Gastroesophageal sphincter (tissue), 3 donors: ENCODE results near the gene ENOX1.

ENCODE experiments used
- CTCF ChIP-seq, 4 experiments: fragments of 200-600 bp in 2 of 4; fragments of 450-650 bp in 2 of 4; sonication (generic) in 1 of 4; IDR thresholded peaks; one replicate each; pipeline ENCODE4 v1.5.1; 2017 to 2019; ENCODE audit warnings: antibody characterized with exemption in 4 of 4, mild to moderate bottlenecking in 2 of 4, moderate library complexity in 2 of 4
- EP300 ChIP-seq: sonication (generic); formaldehyde crosslinking; IDR thresholded peaks from one replicate; pipeline ENCODE4 v1.6.1; 2017; ENCODE audit warnings: antibody characterized with exemption, mild to moderate bottlenecking
- POLR2A ChIP-seq, 2 donors: fragments of 450-650 bp; IDR thresholded peaks; one replicate each; pipeline ENCODE4 v1.6.1; 2017; ENCODE audit warnings: antibody characterized with exemption in 2 of 2, mild to moderate bottlenecking in 2 of 2, moderate library complexity in 1 of 2
- POLR2AphosphoS5 ChIP-seq: sonication (generic); formaldehyde crosslinking; IDR thresholded peaks from one replicate; pipeline ENCODE4 v1.6.1; 2017; ENCODE audit warnings: antibody characterized with exemption

GRCh38 chr13:43558939-43559338, 227.8 kb downstream of the ENOX1 start:
- TF ChIP-seq POLR2A (IDR thresholded peaks at IDR 0.05) = no peak
- no peak for TF ChIP-seq CTCF (IDR thresholded peaks at IDR 0.05)
- TF ChIP-seq EP300 = no peak
- no peak for TF ChIP-seq POLR2AphosphoS5
